HL-60 (cell line): ENCODE results near the gene KANTR.

Experiments used
- DNase-seq, 2 experiments: peaks; one replicate each; pipeline ENCODE4 v3.0.0-alpha.2; 2010 to 2020; ENCODE audit warnings: low read depth in 1 of 2, low spot score in 1 of 2
- H3K27ac ChIP-seq: fragments of 250-450 bp; sonication (Bioruptor Pico); replicated peaks from 2 replicates; pipeline ENCODE4 v1.5.1; 2020; ENCODE audit warnings: mild to moderate bottlenecking, moderate library complexity
- H3K27me3 ChIP-seq: fragments of 250-450 bp; sonication (Bioruptor Pico); 2 replicates; pipeline ENCODE4 v1.5.1; 2021; ENCODE audit warnings: mild to moderate bottlenecking, moderate library complexity; ENCODE audit not compliant: insufficient read depth, poor library complexity, severe bottlenecking
- H3K4me3 ChIP-seq: replicated peaks from 2 replicates; pipeline ENCODE4 v1.5.1; 2011; ENCODE audit warnings: mild to moderate bottlenecking, control low read depth, low read length; ENCODE audit not compliant: insufficient read depth
- CTCF ChIP-seq: IDR thresholded peaks from one replicate; pipeline ENCODE4 v1.5.1; 2011; ENCODE audit warnings: low read length, control low read depth, inconsistent platforms; ENCODE audit not compliant: insufficient read depth
- GABPA ChIP-seq: IDR thresholded peaks from 2 replicates; pipeline ENCODE4 v1.6.1; 2012; ENCODE audit warnings: low read depth
- POLR2AphosphoS5 ChIP-seq: IDR thresholded peaks from 2 replicates; pipeline ENCODE4 v1.6.1; 2012; ENCODE audit warnings: low read depth
- REST ChIP-seq: IDR thresholded peaks from 2 replicates; pipeline ENCODE4 v1.6.1; 2012; ENCODE audit warnings: low read depth; ENCODE audit not compliant: insufficient replicate concordance
- SPI1 ChIP-seq: IDR thresholded peaks from 2 replicates; pipeline ENCODE4 v1.6.1; 2012; ENCODE audit warnings: low read depth, mild to moderate bottlenecking, borderline replicate concordance

The KANTR gene

DNA sequence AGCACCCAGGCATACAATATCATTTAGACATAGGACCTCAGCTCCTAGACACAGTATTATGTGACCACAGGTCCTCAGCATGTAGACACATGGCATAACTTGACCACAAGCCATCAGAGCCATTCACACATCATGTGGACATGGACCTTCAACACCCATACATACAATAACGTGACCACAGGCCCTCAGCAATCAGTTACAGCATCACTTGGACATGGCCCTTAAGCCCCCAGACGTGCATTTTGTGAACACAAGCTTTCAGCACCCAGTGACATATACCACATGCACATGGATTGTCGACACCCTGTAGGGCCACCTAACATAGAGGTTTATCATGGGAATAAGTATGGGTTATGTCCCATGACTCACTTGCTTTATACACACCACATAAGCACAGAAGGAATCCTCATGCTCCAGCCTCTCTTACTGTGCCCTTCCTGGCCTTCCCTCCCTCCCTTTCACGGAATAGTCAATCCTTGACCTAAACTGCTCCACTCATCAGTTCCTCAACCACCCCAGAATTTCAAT lies 9.8 kb upstream of the KANTR start:
- Histone ChIP-seq H3K27ac (no peak overlapping the region), H3K27me3 (no peaks in the 10 kb centered on the region), H3K4me3 (no peak overlapping the region)
- DNase-seq, result no peak
- no peak for TF ChIP-seq CTCF
- no peak for TF ChIP-seq POLR2AphosphoS5
- no peak for TF ChIP-seq REST
- TF ChIP-seq SPI1, result no peak
- no peak for TF ChIP-seq GABPA

- DNase-seq, result no peak
- H3K4me3 ChIP-seq, result no peak overlapping the region
- TF ChIP-seq POLR2AphosphoS5 (no peak), REST (no peak), GABPA (no peak), CTCF (no peak), SPI1 (no peak)
- H3K27me3 ChIP-seq, result no peaks in the 10 kb centered on the region
- no peak overlapping the region for H3K27ac ChIP-seq
These were observed 9.1 kb upstream of the KANTR start for GRCh38 chrX:53084863-53085262.

GRCh38 chrX:53085661-53086229 lies 8.2 kb upstream of the KANTR start:
- no peak for DNase-seq
- Histone ChIP-seq H3K27me3 (no peaks in the 10 kb centered on the region), H3K4me3 (no peak overlapping the region), H3K27ac (no peak overlapping the region)
- TF ChIP-seq SPI1 (no peak), GABPA (no peak), POLR2AphosphoS5 (no peak), CTCF (no peak), REST (no peak)
